HG03558 (cell line): ENCODE results near the gene SCML1.

Experiments used
- ATAC-seq: cut with Tn5 transposase; IDR thresholded peaks from one replicate; pipeline ENCODE4 v1.9.1; 2021; ENCODE audit warnings: moderate number of reproducible peaks; ENCODE audit not compliant: unreplicated experiment; ENCODE audit errors: extremely low read depth

Gene SCML1

GRCh38 chrX:17788439-17788838, 51.1 kb downstream of the SCML1 start:
- ATAC-seq, result no peak

DNA sequence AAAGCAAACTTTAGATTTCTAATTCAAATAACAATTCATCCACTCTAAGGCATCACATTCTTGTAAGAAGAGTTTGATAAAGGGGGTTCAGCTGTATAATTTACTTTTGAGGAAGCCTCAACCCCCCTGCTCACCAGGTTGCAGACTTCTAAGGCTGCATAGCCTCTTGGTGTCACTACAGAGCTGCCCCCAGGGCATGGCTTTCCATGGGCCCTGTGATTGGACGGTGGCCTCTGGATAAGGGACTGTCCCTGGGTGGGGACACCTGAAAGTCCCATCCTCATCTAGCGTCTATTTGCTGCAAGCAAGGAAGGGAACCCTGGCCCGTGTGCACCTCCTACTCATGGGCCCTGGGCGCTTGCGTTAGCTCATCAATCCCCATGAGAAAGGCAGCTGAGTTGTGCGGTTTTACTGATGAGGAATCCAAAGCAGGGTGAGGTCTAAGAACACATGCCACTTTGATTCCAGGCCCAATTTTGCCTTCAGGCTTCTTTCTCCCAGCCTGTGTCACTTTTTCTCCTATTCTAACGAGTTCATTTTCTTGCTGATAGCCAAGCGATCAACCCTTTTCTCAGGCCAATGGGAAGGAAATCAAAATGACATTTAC, 51.8 kb downstream of the SCML1 start:
- no peak for ATAC-seq

DNA sequence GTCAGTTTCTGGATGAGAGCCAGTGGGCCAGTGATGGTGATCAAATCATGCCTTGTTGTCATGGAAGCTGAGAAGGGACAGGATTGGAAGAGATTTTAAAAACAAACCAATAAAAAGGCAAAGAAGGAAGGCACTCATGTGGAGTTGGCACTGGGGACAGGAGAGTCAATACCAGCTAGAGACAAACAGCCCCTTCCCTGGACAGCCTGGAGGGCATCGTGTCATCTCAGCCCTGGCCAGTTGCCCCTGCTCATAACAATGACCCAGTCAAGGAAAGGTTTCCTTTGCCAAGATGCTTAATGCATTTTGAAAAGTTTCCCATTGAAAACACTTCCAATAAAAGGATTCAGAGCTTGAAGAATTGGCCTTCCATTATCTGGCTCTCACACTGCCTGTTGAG, 55.5 kb downstream of the SCML1 start:
- no peak for ATAC-seq

DNA sequence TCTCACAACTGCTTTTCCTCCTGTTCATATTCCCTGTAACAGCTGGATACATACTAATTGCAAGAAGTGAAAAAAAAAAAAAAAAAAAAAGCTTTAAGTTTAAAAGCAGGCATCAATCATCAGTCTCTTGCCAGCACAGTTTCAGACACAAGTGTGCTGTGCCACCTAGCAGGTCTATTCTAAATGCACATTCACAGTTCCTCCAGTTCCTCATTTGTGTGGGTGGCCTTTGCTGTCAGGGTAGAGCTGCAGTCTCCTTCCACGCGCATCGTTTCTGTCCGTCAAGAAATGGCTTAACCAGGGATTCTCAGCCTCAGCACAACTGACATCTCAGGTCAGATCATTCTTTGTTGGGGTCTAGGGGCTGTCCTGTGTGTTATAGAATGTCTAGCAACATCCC, 61.6 kb downstream of the SCML1 start:
- ATAC-seq, result no peak

GRCh38 chrX:17801431-17801830, 64.1 kb downstream of the SCML1 start:
- ATAC-seq, result no peak

- ATAC-seq, result no peak
Observed at GRCh38 chrX:17802756-17803155, 65.5 kb downstream of the SCML1 start.

DNA sequence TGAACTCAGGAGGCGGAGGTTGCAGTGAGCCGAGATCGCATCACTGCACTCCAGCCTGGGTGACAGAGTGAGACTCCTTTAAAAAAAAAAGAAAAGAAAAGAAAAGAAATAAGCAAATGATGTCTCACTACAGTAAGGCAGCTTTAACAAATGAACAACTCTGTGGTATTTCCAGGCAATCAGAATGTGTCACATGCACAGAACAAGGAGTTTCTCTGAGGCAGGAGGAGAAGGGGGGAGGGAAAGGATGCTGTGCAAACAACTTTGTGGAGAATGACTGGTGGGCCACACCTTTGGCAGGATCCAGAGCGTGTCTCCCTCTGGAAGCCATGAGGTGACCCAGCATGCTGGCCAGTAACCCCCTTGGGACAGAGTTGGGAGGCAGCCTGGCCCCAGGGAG, 66.2 kb downstream of the SCML1 start:
- ATAC-seq, result no peak
